Measurements from ENCODE around the gene HNRNPA3.

DNA sequence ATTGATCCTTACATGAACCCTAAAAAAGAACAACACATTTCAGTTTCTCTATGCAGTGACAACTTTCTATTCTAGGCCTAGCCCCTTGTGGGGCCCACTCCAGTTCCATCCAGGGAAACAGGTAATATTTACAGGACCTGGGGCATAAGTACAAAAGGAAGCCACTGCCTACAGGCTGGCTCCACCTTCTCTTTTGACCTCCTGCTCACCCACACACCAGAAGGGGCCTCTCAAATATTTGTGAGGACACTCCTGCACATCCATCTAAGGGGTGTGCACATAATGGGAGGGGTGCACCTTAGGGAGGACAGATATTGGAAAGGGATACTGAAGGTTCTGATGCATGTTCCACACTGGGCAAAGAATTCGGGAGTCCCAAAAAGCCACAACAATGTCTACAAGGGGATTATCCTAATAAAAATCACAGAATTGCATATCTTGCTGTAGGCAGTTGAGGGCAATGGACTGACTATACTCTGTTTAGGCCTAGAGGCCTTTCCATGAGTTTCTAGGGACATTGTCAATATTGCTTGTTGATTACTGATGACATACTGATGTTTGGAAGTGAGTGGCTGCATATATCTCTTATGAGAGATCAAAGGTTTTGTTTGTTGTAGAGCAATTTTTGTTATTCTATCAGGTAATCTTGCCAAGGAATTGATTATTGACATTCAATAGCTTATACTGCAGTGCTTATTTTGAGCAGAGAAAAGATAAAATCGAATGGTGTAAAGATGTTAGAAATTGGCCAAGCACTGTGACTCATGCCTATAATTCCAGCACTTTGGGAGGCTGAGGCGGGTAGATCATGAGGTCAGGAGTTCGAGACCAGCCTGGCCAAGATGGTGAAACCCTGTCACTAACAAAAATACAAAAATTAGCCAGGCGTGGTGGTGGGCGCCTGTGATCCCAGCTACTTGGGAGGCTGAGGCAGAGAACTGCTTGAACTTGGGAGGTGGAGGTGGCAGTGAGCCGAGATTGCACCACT is 23.8 kb upstream of the HNRNPA3 start:
- TF ChIP-seq, protein P1, sequence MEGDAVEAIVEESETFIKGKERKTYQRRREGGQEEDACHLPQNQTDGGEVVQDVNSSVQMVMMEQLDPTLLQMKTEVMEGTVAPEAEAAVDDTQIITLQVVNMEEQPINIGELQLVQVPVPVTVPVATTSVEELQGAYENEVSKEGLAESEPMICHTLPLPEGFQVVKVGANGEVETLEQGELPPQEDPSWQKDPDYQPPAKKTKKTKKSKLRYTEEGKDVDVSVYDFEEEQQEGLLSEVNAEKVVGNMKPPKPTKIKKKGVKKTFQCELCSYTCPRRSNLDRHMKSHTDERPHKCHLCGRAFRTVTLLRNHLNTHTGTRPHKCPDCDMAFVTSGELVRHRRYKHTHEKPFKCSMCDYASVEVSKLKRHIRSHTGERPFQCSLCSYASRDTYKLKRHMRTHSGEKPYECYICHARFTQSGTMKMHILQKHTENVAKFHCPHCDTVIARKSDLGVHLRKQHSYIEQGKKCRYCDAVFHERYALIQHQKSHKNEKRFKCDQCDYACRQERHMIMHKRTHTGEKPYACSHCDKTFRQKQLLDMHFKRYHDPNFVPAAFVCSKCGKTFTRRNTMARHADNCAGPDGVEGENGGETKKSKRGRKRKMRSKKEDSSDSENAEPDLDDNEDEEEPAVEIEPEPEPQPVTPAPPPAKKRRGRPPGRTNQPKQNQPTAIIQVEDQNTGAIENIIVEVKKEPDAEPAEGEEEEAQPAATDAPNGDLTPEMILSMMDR (conservative IDR thresholded peaks at IDR 0.05; ENCODE audit: low read depth in 2 of 2) = no peak
- TF ChIP-seq CREB1 (CRISPR knock-in tag; IDR thresholded peaks at IDR 0.05; ENCODE audit: low read depth) (no peak), POLR2AphosphoS5 (IDR thresholded peaks at IDR 0.05; ENCODE audit: low read depth) (no peak), EZH2phosphoT487 (IDR thresholded peaks at IDR 0.05; ENCODE audit: unreplicated experiment) (no peak), NANOG (IDR thresholded peaks at IDR 0.05; ENCODE audit: borderline replicate concordance) (no peak), ZNF114 (CRISPR knock-in tag; IDR thresholded peaks at IDR 0.05) (no peak)
- TF ChIP-seq, protein P2, sequence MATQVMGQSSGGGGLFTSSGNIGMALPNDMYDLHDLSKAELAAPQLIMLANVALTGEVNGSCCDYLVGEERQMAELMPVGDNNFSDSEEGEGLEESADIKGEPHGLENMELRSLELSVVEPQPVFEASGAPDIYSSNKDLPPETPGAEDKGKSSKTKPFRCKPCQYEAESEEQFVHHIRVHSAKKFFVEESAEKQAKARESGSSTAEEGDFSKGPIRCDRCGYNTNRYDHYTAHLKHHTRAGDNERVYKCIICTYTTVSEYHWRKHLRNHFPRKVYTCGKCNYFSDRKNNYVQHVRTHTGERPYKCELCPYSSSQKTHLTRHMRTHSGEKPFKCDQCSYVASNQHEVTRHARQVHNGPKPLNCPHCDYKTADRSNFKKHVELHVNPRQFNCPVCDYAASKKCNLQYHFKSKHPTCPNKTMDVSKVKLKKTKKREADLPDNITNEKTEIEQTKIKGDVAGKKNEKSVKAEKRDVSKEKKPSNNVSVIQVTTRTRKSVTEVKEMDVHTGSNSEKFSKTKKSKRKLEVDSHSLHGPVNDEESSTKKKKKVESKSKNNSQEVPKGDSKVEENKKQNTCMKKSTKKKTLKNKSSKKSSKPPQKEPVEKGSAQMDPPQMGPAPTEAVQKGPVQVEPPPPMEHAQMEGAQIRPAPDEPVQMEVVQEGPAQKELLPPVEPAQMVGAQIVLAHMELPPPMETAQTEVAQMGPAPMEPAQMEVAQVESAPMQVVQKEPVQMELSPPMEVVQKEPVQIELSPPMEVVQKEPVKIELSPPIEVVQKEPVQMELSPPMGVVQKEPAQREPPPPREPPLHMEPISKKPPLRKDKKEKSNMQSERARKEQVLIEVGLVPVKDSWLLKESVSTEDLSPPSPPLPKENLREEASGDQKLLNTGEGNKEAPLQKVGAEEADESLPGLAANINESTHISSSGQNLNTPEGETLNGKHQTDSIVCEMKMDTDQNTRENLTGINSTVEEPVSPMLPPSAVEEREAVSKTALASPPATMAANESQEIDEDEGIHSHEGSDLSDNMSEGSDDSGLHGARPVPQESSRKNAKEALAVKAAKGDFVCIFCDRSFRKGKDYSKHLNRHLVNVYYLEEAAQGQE (IDR thresholded peaks at IDR 0.05; ENCODE audit: unreplicated experiment) = no peak
